ENCODE results near the gene ERC1. TPM values are rescaled to one million over a fixed set of nuclear protein-coding genes. Genes with fewer than 3 reads are reported as not detected.

The ERC1 gene
- total and polyA plus RNA-seq, 2 of the 4 experiments (the other 2 are of a cell fraction) = 11.6 to 25.6 TPM

GRCh38 chr12:1217191-1217949, 226.3 kb downstream of the ERC1 start:
- peak; percentile 63 for ATAC-seq (ENCODE audit: low read depth)
- H4K20me1 ChIP-seq (ENCODE audit: insufficient read depth, low read length) = no peaks in the 10 kb centered on the region
- peak overlapping the region; percentile 41; the same call in 1 of the 2 replicates for H3K4me2 ChIP-seq (ENCODE audit: low read depth, low read length)
- no peaks in the 10 kb centered on the region for H3K27me3 ChIP-seq (ENCODE audit: control insufficient read depth, insufficient read depth, low read length)
- peak overlapping the region; percentile 34; the same call in 1 of the 2 replicates for H3K14ac ChIP-seq (replicated peaks; ENCODE audit: low read depth, low read length)
- H3K9me1 ChIP-seq (ENCODE audit: insufficient read depth, low read length) = peaks cover 13% of the 10 kb centered on the region
- H2AFZ ChIP-seq (replicated peaks; ENCODE audit: low read length, poor library complexity) = no peak overlapping the region
- 0 out of 2 replicates have a peak, but pooled peaks have one; percentile 27 for TF ChIP-seq FOS (IDR thresholded peaks at IDR 0.05; ENCODE audit: low read depth, low read length)
- peak; percentile 81 for TF ChIP-seq CEBPB (IDR thresholded peaks at IDR 0.05; ENCODE audit: low read depth, low read length)
- TF ChIP-seq CTCF (conservative IDR thresholded peaks at IDR 0.05; ENCODE audit: low read depth, low read length) = no peak
- no peak for TF ChIP-seq POLR2A (IDR thresholded peaks at IDR 0.05; ENCODE audit: low read depth, low read length)
- TF ChIP-seq NFE2L2 (IDR thresholded peaks at IDR 0.05; ENCODE audit: low read depth, low read length) = no peak
- in situ Hi-C loops (cut with MboI; ENCODE audit: low sequenced_read_pairs) (no loop called here), dilution Hi-C loops (cut with HindIII; ENCODE audit: low sequenced_read_pairs, unreplicated experiment) (no loop called here), intact Hi-C loops (cut with micrococcal nuclease) (no loop called here)
- no peak overlapping the region; the same call in 1 of the 2 replicates for H2AK5ac ChIP-seq (ENCODE audit: low read depth, low read length)
- no peaks in the 10 kb centered on the region for H3K9me3 ChIP-seq (ENCODE audit: control insufficient read depth, insufficient read depth, low read length)
- H4K91ac ChIP-seq (ENCODE audit: insufficient read depth, low read depth, low read length) = no peak overlapping the region
- H4K8ac ChIP-seq (ENCODE audit: low read depth in 2 of 2, low read length in 2 of 2) = no peak overlapping the region; a peak in 1 of 4 replicates
- H3K27ac ChIP-seq (ENCODE audit: insufficient read depth, low read length) = no peak overlapping the region
- ChIA-PET CTCF (interaction anchor here (1.5 kb wide), 1 partner anchor 12 kb away, joined by 3 read pairs; no protein-coding TSS in a partner anchor), POLR2A (ENCODE audit: unreplicated experiment) (no interaction called here)
- H3K9ac ChIP-seq (ENCODE audit: low read depth, low read length) = no peak overlapping the region
- H2BK120ac ChIP-seq (ENCODE audit: low read depth, low read length) = no peak overlapping the region
- H3K4me1 ChIP-seq (ENCODE audit: control insufficient read depth, insufficient read depth, low read length) = peaks cover 7% of the 10 kb centered on the region
- H3K4ac ChIP-seq (ENCODE audit: low read depth, low read length) = peak overlapping the region; percentile 6; the same call in 1 of the 2 replicates
- H2BK15ac ChIP-seq (ENCODE audit: low read depth, low read length) = no peak overlapping the region
- H2AK9ac ChIP-seq (replicated peaks; ENCODE audit: low read depth, low read length, poor library complexity) = no peak overlapping the region
- WGBS, 2 experiments (ENCODE audit: extremely low coverage in 2 of 2, insufficient read length in 1 of 2) = 57% methylated on average over 4 of the region's 6 CpGs; no CpG with 5 or more reads in 1 of the 2 experiments
- no peak overlapping the region for H3K23ac ChIP-seq (ENCODE audit: low read depth, low read length)
- H3K18ac ChIP-seq (ENCODE audit: low read depth, low read length) = no peak overlapping the region; the same call in 1 of the 2 replicates
- no peak overlapping the region for H2BK5ac ChIP-seq (ENCODE audit: low read depth, low read length, poor library complexity, severe bottlenecking)
- H3K4me3 ChIP-seq (ENCODE audit: insufficient read depth, low read depth, low read length) = no peak overlapping the region
- 0 out of 2 replicates have a peak, but pooled peaks cover 1% of the 10 kb centered on the region for H3K36me3 ChIP-seq (ENCODE audit: control insufficient read depth, insufficient read depth, low read length)
- peak; percentile 79 for DNase-seq
- H3K79me1 ChIP-seq (ENCODE audit: low read depth in 1 of 2, low read length in 2 of 2) = peaks cover 4 to 22% of the 10 kb centered on the region in 2 experiments; a peak in 3 of 4 replicates
- no TSS peak for BruUV-seq (replicated peaks)
- no peak overlapping the region for H2BK20ac ChIP-seq (ENCODE audit: low read depth, low read length)
- no peak overlapping the region for H3K56ac ChIP-seq (ENCODE audit: extremely low read depth, insufficient read depth, low read length)
- no peak overlapping the region for H4K5ac ChIP-seq (ENCODE audit: low read depth, low read length)
